ENCODE data around the gene SSR3. TPM values are rescaled to one million over a fixed set of nuclear protein-coding genes. Genes with fewer than 3 reads are reported as not detected.

SSR3 gene
- 150 to 194 TPM (median 191 TPM) in 5 replicates for total RNA-seq (2022; extraction: Qiagen RNA extraction)

GRCh38 chr3:156554842-156555687 lies at the start of gene SSR3:
Gene SSR3, minus strand, starts transcription at chr3:156555117. Its CDS starts 28 bp downstream, at chr3:156555089.

Other genes starting within 250 kb of the SSR3 start
- gene TIPARP, start 119.5 kb upstream of the SSR3 start, total RNA-seq (2022; extraction: Qiagen RNA extraction): 38.0 to 63.7 TPM (median 44.9 TPM) in 5 replicates

Data from A549 treated with CORT108297 at 1 μM for 4 hours (cell line).